Stimulated activated CD4-positive, alpha-beta T cell treated with anti-CD3 and anti-CD28 coated beads, Interleukin-4, amount 100 ng/mL, for 48 hours (primary cell): Measurements from ENCODE around the gene IGF1.
"Not testable (repeated sequence)": the region's sequence is repeated elsewhere in the genome, so short reads cannot be mapped to it uniquely, and the experiment has no call there.

Experiments
- DNase-seq, 2 donors: peaks; one replicate each; pipeline ENCODE4 v3.0.0-alpha.2; 2020; ENCODE audit warnings: low read depth in 2 of 2

Gene IGF1

DNA sequence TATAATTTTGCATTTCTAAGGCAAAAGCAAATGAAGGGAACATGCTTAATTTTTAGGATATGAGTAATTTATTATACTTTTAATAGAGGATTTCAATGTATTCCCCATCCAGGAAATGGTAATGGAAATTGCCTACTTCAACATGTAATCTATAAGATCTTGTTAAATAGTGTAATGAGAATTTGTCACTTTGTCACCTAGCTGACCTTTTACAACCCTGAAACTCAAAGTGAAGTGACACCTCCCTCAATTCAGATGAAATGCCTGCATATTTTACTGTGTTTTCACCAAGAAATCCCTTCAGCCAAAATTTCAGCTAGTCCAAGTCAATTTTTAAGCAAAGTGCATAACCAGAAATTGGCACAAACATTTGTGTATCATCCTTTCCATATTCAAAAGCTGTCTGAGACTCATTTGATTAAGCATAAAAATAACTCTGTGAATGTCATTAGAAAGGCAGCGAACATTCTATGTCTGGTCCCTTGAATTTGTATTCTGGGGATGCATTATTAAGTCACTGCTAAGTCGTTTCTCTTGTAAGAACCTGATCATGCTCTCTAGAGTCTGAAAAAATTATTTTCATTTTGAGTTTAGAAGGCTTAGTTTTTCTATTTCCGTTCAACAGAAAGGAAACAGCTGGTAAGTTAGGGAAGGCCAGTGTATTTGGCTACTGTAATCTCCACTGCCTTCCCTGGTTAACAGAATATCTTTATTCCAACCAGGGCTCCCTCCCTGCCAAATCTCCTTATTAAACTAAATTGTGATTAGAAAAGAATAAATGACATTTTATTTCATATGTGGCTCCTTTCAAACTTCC is 100.8 kb downstream of the IGF1 start:
- DNase-seq = no peak

DNA sequence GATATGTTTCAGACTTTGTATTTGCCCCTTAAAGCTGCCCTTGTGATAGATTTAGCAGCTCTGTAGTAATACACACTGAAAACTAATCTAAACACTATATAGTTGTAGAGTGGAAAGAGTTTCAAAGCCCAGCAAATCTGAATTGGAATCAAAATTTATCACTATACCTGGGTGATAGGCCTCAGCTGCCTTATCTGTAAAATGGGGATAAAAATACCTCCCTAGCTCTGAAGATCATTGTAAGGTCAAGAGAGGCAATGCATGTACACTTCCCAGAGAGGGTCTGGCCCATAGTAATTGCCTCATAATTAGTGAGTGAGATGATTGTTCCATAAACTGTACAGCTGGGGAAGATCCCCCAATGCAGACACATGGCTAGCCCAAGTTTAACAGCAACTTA is 103.6 kb downstream of the IGF1 start:
- no peak for DNase-seq

DNA sequence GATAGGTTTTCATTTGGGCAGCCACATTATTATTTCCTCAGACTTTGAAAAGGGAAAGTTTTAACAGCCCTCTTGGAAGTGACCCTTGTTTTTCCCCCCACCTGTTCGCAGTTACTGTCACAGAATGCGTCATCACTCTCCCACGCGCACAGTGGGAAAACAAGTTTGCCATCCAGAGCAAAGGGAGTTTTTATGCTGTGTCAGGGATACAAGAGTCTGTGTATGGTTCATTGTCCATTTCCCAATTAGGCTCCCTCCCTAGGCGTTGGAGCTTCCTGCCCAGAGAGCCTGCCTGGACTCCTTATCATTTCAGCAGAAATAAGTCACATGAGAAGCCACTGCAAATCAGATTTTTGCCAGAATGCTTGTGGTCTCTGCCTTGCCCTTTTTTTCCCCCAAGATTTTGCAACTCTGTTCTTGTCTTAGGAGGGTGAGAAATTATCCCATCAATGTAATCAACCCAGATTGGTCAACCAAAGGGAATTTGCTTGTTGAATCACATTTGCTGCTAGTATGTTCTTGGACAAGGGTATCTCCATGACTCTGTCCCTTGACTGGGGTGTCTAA is 104.1 kb downstream of the IGF1 start:
- peak in 1 of 2 donors; percentile 0 for DNase-seq

DNA sequence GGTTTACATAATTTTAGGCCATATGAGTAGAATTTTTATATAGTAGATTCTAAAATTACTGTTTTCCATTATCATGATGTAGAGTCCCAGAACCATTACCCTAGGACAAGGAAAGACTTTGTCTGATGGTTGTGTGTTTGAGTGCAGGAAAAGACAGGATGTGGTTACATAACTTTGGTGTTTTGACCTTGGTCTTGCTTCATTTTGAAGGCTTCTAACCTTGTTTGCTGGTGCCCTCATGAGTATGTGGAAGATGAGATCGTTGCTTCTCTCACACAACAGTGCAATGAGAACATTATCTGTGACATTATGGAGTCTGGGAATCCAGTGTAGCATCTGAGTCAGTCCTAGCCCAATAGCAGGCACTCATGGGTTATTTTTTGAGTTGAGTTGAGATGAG is 106.2 kb downstream of the IGF1 start:
- no peak for DNase-seq

DNA sequence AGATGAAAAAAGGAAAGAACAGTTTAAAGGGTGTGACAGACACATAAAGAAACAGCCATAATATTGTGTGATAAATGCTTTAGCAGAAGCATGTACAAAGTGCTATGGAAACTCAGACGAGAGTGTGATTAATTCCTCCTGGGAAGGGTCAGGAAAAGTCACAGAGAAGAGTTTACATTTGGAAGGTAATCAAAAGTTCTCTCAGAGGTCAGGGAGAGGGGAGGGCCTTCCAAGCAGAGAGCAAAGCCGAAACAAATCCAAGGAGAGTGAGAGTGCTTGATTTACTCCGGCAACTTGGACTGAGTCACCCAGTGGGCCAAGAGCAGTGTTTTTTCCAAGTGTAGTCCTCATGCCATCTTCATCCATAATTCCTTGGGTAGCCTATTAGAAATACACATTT is 108.3 kb downstream of the IGF1 start:
- no peak for DNase-seq

DNA sequence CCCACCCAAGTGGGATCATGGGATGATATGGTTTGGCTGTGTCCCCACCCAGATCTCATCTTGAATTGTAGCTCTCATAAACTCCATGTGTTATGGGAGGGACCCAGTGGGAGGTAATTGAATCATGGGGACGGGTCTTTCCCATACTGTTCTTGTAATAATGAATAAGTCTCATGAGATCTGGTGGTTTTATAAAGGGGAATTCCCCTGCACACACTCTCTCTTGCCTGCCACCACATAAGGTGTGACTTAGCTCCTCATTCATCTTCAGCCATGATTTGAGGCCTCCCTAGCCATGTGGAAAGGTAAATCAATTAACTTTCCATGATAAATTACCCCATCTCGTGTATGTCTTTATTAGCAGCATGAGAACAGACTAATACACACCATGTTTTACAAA is 109.2 kb downstream of the IGF1 start:
- no peak for DNase-seq

DNA sequence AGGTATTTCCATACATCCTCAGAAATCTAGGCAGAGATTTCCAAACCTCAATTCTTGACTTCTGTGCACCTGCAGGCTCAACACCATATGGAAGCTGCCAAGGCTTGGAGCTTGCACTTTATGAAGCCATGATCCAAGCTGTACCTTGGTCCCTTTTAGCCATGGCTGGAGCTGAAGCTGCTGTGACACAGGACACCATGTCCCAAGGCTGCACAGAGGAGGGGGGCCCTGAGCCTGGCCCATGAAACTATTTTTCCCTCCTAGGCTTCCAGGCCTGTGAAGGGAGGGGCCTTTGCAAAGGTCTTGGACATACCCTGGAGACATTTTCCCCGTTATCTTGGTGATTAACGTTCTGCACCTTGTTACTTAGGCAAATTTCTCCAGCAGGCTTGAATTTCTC is 110.5 kb downstream of the IGF1 start:
- no peak for DNase-seq

DNA sequence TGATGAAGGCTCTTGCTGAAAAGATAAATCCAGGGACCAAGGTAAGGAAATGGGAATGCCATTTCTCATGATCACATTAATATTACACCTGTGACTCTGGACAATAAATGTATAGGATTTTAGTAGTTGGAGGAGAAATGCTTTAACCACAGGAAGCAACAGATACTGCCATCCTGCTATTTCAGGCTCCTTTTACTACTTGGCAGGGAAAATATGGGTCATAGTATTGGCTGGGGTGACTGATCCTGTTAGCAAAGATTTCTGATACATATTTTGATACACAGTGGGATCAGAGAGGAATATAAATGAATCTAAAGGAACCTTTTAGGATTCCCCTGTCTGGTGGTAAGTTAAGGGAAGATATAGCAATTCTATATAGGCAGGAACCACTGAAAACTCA is 115.0 kb downstream of the IGF1 start:
- no peak for DNase-seq

DNA sequence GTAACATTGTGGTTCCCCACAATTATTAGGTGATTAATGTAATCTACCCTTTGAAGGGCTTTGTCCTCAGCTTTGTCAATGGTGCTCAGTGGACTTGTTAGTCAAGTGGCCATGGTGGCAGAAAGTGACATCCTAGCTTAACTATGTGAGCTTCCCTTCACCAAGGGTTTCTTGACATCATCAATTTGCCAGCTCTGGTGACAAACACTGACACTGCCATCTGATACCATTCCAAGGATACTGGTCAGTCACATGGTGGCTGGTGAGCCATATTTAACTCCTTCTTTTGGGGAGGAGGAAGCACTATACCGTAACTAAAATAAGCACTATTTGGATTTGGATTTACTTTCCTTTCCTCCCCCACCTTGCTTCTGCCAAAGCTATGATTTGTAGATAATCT is 115.7 kb downstream of the IGF1 start:
- no peak for DNase-seq

DNA sequence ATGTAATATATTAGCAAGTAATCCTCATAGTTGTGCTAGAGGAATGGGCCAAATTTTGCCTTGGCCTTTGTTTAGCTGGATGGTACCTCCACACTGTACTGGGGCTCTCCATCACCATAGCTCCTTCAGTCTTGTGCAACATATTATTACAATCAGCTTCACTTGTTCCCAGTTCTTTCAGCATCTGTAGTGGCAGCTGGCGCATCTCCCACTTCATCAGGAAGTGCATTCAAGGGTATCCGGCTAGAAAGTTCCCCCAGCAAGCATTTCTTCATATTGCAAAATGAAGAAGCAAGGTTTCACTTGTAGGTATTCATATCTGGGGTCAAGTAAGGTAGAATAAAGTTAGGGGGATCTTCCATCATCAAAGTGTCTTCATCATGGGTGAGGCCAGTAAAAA is 123.7 kb downstream of the IGF1 start:
- DNase-seq = no peak

DNA sequence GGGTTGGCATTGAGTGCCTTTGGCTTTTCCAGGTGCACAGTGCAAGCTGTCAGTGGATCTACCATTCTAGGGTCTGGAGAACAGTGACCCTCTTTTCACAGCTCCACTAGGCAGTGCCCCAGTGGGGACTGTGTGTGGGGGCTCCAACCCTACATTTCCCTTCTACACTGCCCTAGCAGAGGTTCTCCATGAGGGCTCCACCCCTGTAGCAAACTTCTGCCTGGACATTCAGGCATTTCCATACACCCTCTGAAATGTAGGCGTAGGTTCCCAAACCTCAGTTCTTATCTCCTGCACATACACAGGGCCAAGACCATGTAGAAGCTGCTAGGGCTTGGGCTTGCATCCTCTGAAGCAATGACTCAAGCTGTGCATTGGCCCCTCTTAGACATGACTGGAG is 126.1 kb downstream of the IGF1 start:
- not testable (repeated sequence) for DNase-seq

DNA sequence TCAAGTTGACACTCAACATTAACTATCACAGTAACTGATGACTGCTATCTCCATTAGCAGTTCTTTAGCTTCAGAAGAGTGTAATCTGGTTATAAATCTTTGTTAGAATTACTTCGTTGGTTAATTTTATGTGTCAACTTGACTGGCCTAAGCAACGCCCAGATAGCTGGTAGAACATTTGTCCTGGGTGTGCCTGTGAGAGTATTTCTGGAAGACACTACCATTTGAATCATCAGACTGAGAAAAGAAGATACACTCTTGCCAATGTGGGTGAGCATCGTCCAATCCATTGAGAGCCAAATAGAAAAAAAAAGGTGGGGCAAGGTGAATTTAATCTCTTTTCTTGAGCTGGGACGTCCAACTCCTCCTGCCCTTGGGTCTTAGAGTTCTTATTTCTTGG is 129.0 kb downstream of the IGF1 start:
- DNase-seq = no peak

DNA sequence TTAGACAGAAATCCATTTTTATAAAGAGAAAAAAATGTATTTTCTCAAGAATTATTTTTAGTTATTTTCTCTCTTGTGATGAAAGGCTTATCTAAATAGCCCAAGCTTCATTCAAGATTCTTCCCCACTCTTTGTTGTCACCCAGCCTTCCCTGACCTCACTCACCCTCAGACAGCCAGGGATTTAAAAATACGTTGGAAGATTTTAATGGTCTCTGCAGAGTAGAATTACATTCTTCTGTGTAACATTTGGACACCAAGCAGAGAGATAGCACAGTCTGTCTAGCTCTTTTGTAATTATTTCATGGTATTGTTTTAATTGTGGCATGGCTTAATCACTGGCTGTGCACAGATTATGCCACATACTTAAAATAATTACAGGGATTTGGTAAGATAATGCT is 130.3 kb downstream of the IGF1 start:
- DNase-seq = no peak

DNA sequence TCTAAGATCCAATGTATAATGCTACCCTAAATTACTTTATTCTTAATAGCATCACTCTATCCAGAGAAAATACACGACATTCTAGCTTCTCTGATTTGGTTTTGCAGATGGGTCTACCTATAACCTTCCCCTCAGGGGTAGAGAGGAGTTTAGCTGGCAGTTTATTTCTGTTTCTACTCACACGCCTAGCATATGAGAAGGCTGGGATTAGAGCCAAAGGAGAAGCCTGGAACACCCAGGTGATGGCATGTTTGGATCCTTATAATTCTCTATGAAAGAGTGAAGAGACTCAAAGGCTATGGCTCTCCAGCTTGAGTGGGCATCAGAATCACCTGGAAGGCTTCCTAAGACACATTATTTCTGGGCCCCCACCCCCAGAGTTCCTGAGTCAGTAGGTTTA is 131.3 kb downstream of the IGF1 start:
- no peak for DNase-seq

DNA sequence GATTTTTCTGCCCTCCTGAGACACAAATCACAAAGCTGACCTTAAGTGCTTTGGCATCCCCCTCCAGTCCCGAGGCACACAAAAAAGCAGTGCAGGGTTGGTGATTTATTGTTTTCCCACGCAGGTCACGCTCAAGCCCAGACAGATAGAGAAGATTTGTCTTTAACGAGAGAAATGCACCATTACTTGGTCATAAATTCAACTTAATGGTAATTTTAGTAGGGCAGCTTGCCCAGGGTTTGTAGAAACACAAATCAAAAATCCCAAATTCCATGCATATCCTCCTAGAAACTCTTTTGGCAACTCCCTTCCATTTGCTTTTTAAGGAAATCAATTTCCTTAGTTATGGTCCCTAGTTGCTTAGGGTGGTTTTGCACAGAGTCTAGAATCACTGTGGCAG is 132.6 kb downstream of the IGF1 start:
- DNase-seq = no peak
